Epithelial cell of esophagus (primary cell): ENCODE results near the gene IQGAP2.

Experiments used
- DNase-seq: peaks from one replicate; pipeline ENCODE4 v3.0.0; 2010; ENCODE audit warnings: low read depth
- H3K4me3 ChIP-seq: 2 replicates; pipeline ENCODE4 v1.5.1; 2011; ENCODE audit warnings: mild to moderate bottlenecking, low read length, control low read depth
- CTCF ChIP-seq: IDR thresholded peaks from 2 replicates; pipeline ENCODE4 v1.5.1; 2011; ENCODE audit warnings: low read depth, mild to moderate bottlenecking, low read length, control low read depth, inconsistent platforms; ENCODE audit not compliant: insufficient read depth; ENCODE audit errors: missing control alignments

IQGAP2 gene

DNA sequence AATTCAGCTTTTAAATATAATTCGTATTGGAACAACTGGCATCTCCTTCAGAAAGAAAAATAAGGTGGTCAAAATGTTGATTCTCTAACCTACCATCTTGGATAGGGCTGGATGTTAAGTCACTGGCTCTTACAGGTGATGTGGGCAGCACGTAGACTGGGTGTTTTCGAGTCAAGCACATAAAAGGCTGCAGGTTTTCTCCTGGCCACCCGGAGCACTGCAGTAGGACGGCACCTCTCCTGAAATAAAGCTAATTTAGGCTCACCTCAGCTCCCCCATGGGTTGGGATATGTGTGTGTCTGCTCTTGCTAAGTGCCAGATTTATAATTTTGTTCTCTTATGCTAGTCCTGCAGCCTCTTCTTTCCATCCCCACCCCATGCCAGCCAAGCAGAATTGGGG lies 80.3 kb downstream of the IQGAP2 start:
- no peak overlapping the region for H3K4me3 ChIP-seq
- no peak for DNase-seq
- no peak for TF ChIP-seq CTCF

DNA sequence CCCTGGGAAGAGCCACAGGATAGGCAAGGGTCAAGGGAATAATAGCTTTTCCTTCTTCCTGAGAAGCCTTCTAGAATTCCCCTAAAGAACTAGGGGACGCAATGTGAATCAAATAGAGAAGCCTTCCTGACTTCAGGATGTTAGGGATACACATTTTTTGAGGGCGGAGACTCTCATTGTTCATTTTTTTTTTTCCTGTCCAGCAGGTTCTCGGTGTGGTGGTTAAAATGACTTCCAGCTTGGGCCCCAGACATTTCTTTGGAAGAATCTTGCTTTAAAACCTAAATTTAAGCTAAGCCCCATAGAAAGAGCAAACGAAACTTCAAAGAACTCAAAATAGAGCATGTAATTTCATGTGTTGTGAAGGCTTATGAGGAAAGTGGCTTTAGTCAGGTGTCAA lies 80.8 kb downstream of the IQGAP2 start:
- DNase-seq, result no peak
- no peak for TF ChIP-seq CTCF
- H3K4me3 ChIP-seq, result no peak overlapping the region

GRCh38 chr5:76485511-76485910 lies 82.4 kb downstream of the IQGAP2 start:
- TF ChIP-seq CTCF, result no peak
- DNase-seq, result no peak
- no peak overlapping the region for H3K4me3 ChIP-seq

- no peak for TF ChIP-seq CTCF
- DNase-seq, result no peak
- H3K4me3 ChIP-seq, result no peak overlapping the region
These were observed 84.3 kb downstream of the IQGAP2 start for GRCh38 chr5:76487386-76487785.

DNA sequence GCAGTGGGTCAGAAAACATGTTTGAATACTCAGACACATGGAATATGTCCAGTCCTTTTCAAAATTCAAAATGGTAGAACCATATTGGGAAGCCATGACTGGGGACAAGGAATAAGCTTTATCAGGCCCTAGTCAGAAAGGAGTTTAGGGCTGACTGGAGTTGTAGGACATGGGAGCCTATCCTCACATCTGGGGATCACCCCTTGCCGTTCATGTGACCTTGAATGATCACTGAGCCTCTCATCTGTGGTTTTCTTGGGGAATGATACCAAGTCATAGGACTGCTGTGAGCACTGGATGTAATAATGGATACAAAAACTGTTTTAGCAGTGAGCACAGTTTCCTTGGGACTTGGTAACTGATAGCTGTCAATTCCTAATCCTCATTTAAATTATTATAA lies 84.7 kb downstream of the IQGAP2 start:
- no peak for TF ChIP-seq CTCF
- no peak overlapping the region for H3K4me3 ChIP-seq
- no peak for DNase-seq

DNA sequence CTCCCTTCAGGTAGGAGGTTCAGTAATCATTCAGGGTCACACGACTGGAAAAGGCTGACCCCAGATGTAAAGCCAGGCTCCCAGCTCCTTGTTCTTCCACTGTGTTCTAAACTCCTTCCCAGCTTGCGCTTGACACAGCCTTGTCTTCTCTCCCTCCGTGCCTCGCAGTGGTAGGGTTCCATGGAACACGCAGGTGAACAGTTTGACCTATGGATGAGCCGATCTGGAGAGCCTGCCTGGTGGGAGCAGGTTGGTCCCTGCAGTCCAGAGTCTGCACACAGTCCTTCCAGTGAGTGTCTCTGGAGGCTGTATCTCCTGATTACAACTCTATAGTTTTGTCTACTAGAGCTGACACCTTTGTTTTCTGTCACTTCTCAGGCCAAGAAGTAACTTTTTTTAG lies 85.9 kb downstream of the IQGAP2 start:
- no peak for TF ChIP-seq CTCF
- H3K4me3 ChIP-seq, result no peak overlapping the region
- DNase-seq, result no peak

DNA sequence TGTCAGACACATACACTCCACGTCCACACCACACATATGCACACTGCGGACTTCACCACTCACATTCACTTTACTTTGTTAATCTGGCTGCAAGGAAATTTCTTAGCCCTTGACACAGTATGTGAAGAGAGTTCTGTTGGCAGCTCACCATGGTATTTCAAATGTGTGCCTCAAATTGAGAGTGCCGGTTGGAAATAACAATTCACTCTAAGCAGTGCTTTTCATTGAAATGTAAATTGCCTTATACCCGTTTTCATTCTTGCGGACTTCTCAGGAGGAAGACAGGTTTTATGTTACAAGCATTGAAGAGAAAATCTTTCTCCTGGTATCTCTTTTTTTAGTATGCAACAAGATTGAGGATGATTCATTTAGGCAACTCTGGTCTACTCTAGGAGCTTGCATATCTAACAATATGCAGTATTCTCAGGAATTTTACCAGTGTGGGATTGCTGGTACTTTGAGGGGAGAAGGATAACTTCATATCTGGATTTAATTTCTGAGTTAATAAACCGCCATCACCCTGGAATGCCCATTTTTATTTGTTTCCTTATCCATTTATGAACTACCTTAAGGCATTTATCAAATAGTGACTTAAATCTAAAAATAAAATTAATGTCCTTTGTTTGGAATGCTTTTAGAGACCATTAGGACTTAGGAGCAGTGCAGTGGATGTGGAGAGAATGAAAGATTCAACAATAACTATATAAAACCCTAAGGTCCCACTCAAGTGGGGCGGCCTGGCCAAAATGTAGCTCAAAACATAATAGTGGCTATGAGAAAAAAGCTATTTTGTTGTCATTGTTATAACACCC lies 87.0 kb downstream of the IQGAP2 start:
- no peak for TF ChIP-seq CTCF
- no peak for DNase-seq
- no peak overlapping the region for H3K4me3 ChIP-seq
